ENCODE data around the gene TP63. TPM values are rescaled to one million over a fixed set of nuclear protein-coding genes. Genes with fewer than 3 reads are reported as not detected.
"Not testable (repeated sequence)": the region's sequence is repeated elsewhere in the genome, so short reads cannot be mapped to it uniquely, and the experiment has no call there.

TP63 gene
- total RNA-seq = under 0.01 and 0.52 TPM in 2 replicates

DNA sequence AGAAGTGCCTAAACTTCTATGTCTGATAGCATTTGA is at the start of gene TP63:
TSS of gene TP63 (plus strand) at position 17 of the 36 bp plus-strand sequence. CDS start 127 bp downstream, outside the sequence.
- DNase-seq (ENCODE audit: low read depth) = no peak

DNA sequence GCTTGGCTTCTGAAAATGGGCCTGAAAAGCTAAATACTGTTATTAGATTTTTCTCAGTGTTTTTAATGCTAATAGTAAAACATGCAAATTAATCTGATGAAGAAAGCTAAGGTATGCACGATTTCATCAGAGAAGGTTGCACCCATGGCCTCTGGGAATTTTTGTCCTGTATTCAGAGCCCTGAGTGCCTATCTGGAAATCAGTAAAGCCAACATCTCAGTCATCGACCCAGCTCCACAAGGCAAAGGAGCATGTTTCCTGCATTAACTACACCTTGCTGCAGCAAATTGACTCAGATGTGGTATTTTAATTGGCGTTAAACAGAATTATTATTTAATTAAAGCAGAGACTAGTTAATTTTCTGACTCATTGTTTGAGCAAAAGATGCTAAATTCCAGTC is 49.0 kb upstream of the TP63 start:
- DNase-seq (ENCODE audit: low read depth) = peak; percentile 42

DNA sequence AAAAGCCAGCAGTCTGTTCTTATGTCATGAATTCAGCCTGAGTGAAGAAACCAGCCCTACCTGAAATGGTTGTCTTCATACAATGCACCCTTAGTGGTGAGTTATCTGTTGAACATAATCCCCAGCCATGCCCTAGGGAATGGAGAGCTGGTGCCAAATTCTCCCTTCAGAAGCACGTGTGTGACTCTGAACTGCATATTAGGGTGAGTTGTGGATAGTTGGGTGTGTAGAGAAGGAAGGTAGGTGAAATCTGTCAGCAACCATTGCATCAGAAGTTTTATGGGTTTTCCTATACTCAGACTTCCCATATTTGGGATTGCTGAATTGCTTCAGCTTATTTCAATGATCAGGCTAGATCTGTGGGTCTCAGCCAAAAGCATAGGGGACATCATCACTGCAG is 46.5 kb upstream of the TP63 start:
- DNase-seq (ENCODE audit: low read depth) = no peak

DNA sequence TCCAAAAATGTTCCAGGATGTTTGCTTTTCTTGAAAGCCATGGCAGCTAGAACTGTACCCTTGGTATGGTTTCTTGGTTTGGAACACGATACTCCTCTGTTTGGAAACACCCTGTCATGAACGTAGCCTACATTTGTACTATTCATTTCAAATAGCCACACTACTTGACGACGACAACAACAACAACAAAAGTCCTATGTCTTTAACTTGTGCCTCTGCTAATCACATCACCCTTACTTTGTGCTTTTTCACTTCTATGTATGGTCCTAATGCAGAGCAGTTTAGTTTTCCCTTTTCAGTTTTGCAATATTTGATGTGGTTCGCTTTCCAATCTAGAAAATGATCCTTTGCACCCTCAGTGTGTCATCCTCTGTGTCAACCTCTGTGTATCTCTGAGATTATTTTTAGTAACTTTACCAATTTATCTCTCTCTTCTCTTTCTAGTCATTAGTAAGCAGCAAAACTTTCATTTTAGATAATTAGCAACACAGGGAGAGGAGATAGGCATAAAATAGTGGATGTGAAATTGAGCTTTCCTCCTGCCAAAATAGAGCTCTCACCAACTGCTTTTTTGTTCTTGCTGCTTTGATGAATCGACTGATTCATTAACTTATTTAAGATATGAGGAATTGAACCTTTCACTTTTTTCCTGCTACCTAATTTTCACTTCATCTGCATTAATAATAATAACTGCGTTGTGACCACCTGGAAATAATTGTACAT is 44.1 kb upstream of the TP63 start:
- no peak for DNase-seq (ENCODE audit: low read depth)

DNA sequence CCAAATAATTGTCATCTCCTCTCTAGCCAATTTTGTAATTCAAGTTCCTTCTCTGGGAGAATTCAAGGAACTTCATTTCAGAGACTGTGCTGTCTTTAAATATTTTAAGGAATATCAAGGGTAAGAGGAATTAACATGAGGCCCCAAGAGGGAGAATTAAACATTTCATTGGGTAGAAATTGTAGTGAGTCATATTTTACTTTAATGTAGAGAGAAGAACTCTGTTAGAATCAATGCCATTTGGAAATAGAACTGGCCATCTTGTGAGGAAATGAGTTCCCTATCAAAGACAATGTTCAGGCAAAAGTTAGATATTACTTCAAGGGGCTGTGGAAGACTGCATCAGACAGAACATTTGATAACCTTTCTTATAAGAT is 43.5 kb upstream of the TP63 start:
- no peak for DNase-seq (ENCODE audit: low read depth)

DNA sequence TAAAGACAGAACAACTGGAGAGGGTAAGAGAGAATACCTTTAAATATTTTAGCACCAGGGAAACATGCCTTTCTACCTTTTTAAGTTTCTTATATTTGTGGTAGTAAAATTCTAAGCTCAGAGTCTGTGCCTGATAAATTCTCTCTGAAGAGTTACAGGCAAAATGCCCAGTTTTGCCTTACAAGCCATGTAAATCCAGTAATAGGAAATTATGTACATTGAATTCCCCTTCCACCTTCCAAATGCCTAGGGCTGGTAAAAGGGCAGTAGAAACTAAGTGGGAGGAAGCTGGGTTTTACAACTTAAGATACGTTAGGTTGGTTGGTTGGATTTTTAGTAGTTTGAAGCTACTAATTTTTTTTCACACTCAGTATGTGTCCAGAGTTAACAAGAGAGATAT is 43.1 kb upstream of the TP63 start:
- no peak for DNase-seq (ENCODE audit: low read depth)

DNA sequence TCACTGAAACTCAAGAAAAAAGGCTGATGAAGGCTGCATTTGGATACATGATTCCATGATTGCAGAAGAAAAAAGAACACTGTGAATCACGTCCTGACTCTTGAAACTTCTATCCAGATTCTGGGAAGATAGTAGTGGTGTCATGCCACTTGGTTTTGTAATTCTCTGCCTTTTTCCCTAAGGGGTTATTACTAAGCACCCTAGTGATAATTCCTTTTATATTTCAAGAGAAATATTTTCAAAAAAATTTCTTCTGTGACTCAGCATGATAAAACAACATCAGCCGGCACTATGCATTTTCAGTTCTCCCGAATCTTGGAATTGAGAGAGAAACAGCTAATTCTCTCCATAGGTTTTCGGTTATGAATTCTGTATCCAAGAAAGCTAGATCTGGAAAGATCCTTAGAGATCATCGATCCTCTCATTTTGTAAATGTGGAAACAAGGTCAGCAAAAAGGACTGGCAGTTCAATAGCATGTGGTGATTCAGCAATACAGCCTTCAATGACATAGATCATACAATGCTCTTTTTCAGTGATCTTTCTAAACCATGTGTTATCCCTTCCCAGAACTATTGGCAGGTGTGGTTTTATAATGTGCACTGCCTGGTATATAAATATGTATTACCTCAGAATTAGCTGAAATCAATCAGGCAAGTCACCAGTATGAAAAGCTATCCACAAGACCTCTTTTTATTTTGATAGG is 42.6 kb upstream of the TP63 start:
- no peak for DNase-seq (ENCODE audit: low read depth)

DNA sequence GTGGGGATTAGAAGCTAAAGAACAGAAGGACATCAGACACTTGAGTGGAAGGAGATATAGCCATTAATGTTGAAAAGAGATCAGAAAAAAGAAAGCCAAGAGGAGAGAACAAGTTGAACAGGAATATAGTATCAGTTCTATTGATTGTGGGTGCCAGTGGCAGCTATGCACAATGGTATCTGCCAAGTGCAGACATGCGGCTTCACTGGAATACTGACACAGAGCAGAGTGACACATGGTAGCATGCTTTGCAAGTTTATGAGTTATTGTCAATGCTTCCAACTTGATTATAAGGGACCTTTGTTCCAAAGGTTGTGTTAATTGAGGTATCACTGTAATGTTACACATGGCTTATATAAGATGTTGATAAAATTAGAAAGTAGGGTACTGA is 42.0 kb upstream of the TP63 start:
- DNase-seq (ENCODE audit: low read depth) = no peak

DNA sequence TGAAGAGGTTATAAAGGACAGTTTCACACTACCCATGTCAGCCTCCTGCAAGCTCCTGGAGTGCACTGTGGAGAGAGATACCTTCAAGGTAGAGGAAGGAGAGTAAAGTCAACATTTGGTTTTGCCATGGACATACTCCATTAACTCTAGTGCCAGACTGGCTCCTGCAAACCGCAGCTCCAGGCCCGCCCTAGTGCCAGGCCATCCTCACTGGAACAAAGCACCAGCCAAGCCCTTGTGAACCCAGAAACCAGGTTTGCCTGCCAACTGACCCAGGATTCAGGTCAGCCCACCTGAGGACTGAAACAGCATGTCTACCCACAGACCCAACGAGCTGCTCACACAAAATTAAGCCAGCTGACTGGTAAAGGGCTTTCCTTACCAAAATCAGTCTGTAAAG is 41.0 kb upstream of the TP63 start:
- DNase-seq (ENCODE audit: low read depth) = no peak

DNA sequence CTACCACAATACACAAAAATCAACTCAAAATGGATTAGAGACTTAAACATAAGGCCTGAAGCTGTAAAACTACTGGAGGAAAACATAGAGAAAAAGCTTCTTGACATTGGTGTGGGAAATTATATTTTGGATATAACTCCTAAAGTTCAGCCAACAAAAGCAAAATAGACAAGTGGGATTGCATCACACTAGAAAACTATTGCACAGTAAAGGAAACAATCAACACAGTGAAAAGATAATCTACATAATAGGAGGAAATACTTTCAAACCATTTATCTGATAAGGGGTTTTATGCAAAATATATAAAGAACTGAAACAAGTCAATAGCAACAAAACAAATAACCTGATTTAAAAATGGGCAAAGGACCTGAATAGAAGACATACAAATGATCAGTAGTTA is 37.6 kb upstream of the TP63 start:
- DNase-seq (ENCODE audit: low read depth) = peak; percentile 22

DNA sequence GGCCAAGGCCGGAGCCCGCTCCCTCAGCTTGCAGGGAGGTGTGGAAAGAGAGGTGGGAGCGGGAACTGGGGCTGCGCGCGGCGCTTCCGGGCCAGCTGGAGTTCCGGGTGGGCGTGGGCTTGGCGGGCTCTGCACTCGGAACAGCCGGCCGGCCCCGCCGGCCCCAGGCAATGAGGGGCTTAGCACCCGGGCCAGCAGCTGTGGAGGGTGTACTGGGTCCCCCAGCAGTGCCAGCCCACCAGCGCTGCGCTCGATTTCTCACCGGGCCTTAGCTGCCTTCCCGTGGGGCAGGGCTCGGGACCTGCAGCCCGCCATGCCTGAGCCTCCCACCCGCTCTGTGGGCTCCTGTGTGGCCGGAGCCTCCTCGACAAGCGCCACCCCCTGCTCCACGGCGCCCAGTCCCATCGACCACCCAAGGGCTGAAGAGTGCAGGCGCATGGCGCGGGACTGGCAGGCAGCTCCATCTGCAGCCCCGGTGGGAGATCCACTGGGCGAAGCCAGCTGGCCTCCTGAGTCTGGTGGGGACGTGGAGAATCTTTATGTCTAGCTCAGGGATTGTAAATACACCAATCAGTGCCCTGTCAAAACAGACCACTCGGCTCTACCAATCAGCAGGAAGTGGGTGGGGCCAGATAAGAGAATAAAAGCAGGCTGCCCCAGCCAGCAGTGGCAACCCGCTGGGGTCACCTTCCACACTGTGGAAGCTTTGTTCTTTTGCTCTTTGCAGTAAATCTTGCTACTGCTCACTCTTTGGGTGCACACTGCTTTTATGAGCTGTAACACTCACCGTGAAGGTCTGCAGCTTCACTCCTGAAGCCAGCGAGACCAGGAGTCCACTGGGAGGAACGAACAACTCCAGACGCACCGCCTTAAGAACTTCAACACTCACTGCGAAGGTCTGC is 34.9 kb upstream of the TP63 start:
- not testable (repeated sequence) for DNase-seq (ENCODE audit: low read depth)

DNA sequence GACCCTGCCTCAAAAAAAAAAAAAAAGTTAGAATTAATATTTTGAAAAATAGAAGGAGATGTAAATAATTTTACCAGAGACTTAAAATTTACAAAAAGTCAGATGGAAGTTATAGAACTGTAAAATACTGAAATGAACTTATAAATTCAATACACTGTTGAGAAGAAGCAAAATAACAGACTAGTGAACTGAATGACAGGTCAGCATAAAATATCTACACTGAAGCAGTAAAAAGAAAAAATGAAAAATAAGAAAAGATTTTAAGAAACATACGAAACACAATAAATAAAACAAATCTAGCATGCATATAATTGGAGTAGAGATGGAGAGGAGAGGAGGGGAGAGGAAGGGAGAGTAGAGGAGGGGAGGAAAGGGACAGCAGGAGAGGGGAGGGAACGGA is 33.3 kb upstream of the TP63 start:
- DNase-seq (ENCODE audit: low read depth) = no peak

DNA sequence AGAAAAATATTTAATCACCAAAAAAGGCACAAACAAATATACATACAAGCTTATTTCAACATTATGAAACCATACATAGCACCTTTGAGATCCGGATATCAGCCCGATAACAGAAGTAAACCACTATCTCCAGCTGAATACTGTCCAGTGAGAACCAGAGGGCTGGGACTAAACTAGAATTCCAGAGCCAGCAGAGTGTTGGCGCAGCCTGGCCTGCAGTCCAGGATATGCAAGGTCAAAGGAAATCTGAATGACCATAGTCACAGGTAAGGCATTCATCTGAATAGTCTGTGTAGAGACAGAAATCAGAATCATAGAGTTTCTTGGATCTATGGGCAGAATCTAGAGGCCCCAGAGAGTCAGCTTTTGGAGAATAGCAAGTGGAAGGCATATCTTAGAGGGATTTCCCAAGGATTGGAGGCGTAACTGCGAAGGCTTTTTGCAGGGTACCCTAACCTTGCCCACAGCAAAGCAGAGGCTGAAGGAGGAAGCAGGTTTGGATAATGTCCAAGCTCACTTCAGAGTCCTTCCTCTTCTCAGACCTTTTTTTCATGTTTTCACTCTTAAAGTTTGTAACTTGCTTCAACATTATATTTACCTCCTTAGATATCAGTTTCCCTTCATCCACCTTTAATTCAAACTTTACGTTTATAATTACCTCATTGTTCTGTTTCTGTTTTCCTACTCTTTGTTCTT is 32.5 kb upstream of the TP63 start:
- DNase-seq (ENCODE audit: low read depth) = no peak

DNA sequence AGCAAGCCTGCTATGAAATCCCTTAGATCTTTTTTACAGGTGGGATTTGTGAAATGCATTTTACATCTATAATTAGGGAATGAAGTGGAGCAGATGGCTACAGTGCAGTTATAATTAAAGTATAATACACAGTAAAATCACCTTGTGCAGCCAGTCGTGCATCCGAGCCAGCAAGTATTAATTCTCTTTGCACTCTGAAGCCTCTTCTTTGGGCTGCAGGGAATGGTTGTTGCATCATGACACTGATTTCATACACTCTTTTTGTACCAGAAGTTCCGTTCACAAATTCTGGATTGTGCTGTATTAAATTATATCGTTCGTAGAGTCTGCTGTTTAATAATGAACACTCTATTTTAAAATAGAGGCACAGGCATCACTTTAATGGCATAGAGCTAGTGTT is 28.7 kb upstream of the TP63 start:
- DNase-seq (ENCODE audit: low read depth) = no peak

DNA sequence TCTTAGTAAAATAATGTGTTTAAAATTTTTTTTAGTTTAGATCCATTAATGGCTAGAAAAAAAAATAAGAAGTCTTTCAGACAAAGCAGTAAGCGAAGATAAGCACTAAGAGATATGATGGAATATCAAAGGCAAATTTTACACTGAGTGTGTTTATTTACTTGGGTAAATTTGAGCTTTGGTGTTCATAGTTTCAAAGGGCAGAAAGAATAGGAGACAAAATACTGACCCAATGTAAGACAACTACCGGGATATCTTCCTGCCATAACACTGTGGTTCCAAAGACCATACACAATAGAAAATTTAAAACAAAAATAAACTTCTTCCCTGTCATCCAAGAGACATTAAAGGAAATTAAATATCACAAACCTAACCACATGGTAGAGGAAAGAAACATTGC is 25.5 kb upstream of the TP63 start:
- DNase-seq (ENCODE audit: low read depth) = no peak

DNA sequence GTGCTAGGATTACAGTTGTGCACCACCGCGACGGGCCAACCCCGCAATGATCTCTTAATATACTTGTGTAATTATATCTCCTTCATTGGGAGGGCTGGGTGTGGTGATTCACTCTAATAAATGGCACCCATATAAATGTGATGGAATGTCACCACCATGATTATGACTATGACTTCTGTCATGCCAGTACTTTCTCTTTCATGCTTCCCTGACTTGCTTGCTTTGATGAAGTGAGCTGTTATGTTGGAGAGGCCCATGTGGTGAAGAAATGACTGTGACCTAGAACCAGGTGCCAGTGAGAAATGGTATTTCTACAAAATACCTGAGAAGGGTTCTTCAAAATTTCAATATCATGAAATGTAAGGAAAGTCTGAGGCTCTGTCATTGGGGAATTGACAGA is 24.4 kb upstream of the TP63 start:
- no peak for DNase-seq (ENCODE audit: low read depth)

DNA sequence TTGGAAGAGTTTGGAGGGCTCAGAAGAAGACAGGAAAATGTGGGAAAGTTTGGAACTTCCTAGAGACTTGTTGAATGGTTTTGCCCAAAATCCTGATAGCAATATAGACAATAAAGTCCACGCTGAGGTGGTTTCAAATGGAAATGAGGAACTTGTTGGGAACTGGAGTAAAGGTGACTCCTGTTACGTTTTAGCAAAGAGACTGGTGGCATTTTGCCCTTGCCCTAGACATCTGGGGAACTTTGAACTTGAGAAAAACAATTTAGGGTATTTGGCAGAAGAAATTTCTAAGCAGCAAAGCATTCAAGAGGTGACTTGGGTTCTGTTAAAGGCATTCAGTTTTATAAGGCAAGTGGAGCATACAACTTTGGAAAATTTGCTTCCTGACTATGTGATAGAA is 18.5 kb upstream of the TP63 start:
- DNase-seq (ENCODE audit: low read depth) = not testable (repeated sequence)

DNA sequence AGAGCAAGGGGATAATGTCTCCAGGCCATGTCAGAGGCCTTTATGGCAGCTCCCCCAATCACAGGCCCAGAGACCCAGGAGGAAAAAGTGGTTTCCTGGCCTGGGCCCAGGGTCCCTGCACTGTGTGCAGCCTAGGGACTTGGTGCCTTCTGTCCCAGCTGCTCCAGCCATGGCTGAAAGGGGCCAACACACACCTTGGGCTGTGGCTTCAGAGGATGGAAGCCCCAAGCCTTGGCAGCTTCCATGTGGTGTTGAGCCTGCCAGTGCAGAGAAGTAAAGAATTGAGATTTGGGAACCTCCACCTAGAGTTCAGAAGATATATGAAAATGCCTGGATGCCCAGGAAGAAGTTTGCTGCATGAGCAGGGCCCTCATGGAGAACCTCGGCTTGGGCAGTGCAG is 18.1 kb upstream of the TP63 start:
- DNase-seq (ENCODE audit: low read depth) = no peak

DNA sequence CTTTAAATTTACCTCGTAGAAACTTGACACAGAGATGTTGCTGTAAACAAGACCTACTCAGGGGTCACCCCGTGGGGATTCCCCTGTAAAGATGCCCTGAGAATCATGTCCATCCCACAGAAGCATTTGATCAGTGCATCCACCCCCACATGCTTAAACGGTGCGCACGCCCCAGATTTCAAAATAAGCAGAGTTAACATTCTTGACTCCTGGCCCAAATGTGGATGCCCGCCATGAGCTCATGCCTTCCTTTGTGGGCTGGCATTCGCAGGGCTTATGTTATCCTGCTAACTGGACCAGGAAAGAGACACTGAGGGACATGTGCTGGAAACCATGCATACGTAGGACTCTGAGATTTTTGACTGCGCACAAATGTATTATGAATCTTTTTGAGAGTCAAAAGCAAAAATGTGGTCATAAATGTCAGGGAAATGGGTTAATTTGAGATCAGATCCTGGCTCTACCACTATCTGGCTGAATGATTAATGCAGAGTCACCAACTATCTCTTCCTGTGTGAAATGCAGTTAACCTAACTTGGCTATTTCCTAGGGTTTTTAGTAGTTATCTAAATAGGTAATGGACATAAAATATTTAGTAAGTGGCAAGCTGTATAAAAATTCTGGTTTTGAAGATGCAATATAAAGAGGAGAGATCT is 9.1 kb upstream of the TP63 start:
- DNase-seq (ENCODE audit: low read depth) = no peak

DNA sequence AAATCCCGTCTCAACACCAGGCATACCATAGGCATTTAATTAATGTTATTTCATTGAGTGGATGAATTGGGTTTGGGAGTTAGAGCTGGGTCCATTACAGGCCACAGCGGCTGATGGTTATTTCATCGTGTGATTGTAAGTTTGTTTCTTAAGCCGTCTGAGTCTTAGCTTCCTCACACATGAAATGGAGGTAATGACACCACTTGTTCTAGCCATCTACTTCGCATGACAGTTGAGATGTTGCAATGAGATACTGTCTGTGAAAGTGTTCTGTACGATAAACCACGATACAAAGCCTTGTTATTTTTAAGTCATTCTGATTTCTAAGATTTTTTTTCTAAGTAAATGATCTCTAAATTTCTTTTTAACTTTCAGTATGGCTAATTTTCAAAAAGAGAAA is 8.6 kb upstream of the TP63 start:
- DNase-seq (ENCODE audit: low read depth) = no peak

DNA sequence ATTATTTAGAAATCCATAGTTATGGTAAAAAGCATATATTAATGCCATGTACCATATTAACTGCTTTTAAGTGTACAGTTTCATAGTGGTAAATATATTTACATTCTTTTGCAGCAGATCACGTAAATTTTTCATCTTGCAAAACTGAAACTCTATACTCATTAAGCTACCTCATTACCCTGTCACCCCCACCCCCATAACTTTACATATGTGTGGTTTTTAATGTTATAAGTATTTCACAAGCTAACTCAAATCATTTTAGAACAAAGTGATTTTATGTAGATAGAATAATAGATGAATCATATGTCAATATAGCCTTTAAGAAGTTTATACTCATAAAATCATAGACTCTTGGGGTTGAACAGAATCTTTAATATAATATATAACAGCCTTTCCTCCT is 7.1 kb upstream of the TP63 start:
- DNase-seq (ENCODE audit: low read depth) = no peak

DNA sequence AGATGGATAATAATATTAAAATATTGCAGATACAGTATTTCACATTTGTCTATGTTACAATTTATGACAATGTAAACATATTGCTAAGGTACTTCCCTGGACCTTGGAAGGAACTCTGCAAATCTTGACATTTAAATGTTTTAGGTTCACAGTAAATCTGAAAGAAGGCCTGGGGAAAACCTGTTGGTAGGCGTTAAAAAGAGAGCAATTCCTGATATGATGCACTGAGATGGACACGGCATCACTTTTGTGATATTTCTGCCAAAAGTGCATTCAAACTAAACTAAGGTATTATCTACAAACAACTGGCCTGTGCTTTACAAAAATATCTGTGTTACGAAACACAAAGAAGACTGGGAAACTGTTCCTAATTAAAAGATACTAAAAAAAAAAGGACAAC is 6.1 kb upstream of the TP63 start:
- DNase-seq (ENCODE audit: low read depth) = no peak

Measured in renal cortical epithelial cell (primary cell).